HG03378 (cell line): ENCODE measurements around the gene CELA2A.

Source experiments
- ATAC-seq: cut with Tn5 transposase; IDR thresholded peaks from one replicate; pipeline ENCODE4 v1.9.1; 2021; ENCODE audit warnings: mild to moderate bottlenecking, moderate library complexity; ENCODE audit not compliant: unreplicated experiment

Gene CELA2A

GRCh38 chr1:15456313-15456954 lies at the start of gene CELA2A:
Gene CELA2A (plus strand): TSS chr1:15456732. CDS start chr1:15456754, 22 bp downstream.
- ATAC-seq: no peak

- ATAC-seq: no peak
These were observed 49.0 kb upstream of the CELA2A start for GRCh38 chr1:15407580-15407979.

- ATAC-seq: no peak
These were observed 47.6 kb upstream of the CELA2A start for GRCh38 chr1:15408890-15409387.

DNA sequence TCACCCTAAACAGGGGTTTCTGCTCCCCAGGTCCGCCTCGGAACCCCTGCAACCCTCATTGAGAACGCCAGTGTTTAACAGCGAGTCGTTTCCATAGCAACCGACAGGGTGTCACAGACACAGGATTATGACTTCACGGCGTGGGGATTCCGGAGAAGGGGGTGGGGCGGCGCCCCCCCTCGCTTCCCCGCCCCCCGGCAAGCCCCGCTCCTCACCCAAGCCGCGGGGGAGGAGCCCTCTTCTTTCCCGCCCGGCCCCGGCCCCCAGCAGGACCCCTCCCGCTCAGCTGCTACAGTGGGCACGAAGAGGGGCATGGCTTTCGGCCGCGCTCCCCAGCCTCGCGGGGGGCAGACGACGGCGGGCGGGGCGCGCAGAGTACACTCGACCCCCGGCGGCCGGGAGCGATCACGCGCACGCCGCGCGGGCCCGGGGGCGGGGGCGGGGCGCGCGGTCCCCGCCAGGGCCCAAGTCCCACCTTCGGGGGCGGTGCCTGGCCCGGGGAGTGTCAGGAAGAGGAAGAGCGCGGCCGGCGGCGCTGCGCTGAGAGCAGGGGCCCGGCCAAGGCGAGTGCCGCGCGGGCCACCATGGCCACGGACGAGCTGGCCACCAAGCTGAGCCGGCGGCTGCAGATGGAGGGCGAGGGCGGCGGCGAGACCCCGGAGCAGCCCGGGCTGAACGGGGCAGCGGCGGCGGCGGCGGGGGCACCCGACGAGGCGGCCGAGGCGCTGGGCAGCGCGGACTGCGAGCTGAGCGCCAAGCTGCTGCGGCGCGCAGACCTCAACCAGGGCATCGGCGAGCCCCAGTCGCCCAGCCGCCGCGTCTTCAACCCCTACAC lies 46.9 kb upstream of the CELA2A start, which contains the start of gene EFHD2:
TSS of gene EFHD2 (plus strand) at position 501 of the 835 bp plus-strand sequence. CDS start at position 585, 84 bp downstream.
- ATAC-seq: peak; percentile 52

DNA sequence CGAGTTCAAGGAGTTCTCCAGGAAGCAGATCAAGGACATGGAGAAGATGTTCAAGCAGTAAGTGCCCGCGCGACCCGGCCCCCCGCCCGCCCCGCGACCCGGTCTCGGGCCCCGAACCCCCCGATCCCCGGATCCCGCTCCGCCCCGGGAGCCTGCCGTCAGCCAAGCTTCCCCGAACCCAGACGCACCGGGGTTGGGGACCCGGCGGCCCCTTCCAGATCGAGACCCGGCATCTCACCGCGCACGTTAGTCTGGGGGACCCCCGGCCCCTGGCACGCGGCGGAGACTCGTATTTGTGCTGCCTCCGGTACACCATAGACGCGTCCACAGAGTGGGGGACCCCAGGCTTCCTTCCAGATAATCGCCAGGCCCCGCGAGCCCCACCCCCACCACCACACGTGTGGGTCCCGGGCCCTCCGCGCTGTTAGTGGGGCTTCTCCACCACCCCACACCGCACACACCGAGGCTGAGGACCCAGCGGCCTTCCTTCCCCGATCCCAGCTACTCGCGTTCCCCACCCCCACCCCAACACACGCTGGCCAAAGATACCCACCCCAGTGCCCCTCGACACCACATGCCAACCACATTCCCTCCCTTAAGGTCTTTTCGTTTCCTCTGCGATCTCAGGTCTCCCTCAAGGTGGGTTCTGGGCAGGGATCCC lies 46.2 kb upstream of the CELA2A start:
- no peak for ATAC-seq

DNA sequence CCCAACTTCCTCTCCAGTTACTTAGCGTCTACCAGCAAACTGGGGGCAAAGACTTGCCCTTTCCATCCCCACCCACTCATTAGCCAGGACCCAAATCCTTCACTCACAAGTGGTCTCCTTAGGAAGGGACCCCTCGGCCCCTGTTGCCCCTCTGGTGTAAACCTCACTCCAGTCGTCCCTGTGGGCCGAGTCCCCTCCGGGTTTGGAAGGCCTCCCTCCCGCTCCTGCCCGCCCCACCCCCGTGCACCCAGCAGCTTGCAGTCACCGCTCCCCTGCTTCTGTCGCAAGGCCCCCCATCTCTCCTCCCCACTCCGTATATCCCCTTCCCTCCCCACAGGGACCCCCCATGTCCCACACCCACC lies 45.7 kb upstream of the CELA2A start:
- no peak for ATAC-seq

DNA sequence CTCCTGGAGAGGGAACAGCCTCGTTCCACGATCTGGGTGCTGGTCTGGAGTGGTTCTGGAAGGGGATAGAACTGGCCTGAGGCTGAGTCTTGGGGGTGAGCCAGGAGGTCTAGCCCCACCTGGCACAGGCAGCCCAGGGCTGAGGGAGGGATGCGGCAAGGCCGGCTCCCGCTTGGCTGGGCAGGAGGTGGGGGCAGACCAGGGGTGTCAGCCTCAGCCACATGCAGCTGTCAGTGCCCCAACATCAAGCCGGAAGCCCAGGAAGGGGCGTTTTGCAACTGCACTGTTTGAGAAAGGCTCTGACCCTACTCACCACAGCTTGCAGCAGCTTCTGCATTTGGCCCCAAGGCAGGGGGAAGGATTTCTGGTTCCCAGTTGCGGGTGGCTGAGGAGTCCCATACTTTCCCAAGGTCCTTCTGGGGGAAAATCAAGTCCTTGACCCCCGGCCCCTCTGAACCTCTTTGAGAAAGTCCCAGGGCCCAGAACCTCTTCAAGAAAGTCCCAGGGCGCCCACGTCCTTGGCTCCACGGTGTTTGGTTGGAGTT lies 44.9 kb upstream of the CELA2A start:
- ATAC-seq: peak; percentile 47

DNA sequence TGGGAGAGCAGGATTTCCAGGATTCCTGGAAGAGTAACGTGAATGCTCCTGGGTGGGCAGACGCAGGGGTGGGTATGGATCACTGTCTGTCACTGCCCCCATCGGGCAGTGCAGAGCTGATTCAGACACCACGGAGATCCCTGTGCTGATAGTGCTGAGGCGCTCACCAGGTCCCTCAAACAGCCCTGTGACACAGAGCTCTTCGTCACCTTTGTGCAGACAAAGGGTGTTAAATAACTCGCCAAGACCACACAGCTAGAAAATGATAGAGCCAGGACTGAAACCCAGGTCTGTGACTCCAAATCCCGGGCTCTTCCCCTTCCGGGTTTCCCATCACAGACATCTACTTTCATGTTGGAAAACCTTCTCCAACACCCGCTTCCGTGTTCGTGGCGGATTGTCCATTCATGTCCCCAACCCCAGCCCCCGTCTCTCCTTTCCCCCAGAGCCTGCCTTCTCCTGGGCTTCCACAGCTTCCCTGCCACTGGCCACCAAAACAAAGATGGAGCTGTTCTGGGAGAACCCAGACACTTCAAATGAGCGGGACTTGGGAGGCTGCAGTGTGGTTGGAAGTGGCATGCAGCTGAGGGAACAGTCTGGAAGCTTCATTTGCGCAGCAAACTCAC lies 44.2 kb upstream of the CELA2A start:
- no peak for ATAC-seq

GRCh38 chr1:15412843-15413242 lies 43.7 kb upstream of the CELA2A start:
- no peak for ATAC-seq

- ATAC-seq: no peak
These were observed 42.7 kb upstream of the CELA2A start for GRCh38 chr1:15413563-15414444.

GRCh38 chr1:15414445-15414983 lies 42.0 kb upstream of the CELA2A start:
- no peak for ATAC-seq

GRCh38 chr1:15417059-15417934 lies 39.2 kb upstream of the CELA2A start:
- ATAC-seq: no peak

DNA sequence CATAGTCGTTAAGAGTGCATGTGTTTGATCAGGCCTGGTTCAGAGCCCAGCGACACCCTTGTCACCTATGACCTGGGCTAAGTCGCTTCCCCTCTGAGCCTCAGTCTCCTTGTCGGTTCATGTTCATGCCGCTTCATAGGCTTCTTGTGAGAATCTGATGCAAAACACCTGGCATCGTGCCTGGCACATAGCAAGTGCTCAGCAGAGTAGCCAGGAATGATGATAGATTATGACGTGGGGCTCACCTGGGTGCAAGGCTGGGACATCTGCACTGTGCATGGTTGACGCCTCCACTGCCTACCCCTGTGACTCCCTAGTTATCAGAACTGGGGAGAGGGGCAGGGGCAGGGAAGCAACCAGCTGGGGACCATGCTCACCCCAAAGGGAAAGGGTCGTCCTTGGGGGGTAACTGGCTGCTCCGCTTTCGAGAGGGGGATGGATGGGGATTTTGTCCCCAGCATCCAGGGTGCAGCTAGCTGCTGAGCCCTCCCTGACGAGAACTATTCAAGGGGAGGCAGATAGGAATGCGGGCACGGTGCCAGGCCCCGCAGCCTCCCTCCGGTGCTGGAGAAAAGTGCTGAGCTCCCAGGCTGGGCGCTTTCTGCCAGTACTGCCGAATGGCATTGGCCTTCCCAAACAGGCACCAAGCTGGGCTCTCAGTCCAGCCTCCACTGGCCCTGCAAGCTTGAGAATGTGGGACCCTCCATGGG lies 37.6 kb upstream of the CELA2A start:
- ATAC-seq: no peak

DNA sequence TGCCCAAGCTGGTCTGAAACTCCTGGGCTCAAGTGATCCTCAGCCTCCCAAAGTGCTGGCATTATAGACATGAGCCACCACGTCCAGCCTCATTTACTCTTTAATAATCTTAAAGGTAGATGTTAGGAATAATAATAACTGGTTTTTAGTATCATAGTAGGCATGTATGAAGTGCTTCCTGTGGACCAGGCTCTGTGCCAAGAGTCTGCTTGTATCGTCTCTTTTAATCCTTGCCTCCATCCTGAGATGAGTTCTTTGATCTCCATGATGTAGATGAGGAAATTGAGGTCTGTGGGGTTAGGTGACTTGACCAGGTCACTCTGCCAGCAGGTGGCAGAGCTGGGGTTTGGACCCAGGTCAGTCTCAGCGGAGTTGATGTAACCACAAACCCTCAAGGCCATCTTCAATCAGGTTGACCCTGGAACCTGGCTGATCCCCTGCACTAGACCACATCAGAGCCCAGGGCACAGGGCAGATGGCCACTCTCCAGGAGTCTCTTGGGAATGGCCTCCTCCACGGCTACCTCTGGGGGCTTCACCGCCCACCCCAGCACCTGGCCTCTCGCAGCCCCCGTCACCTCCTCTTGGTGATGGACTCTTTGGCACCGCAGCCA lies 35.6 kb upstream of the CELA2A start:
- no peak for ATAC-seq

GRCh38 chr1:15422871-15423270 lies 33.7 kb upstream of the CELA2A start:
- ATAC-seq: no peak

- no peak for ATAC-seq
These were observed 33.0 kb upstream of the CELA2A start for GRCh38 chr1:15423355-15424077.

- no peak for ATAC-seq
These were observed 32.3 kb upstream of the CELA2A start for GRCh38 chr1:15424146-15424667.
